Right ventricle myocardium superior (tissue), 1 donor: ENCODE data around the gene NEGR1. TPM values are rescaled to one million over a fixed set of nuclear protein-coding genes. Genes with fewer than 3 reads are reported as not detected.
"Not testable (repeated sequence)": the region's sequence is repeated elsewhere in the genome, so short reads cannot be mapped to it uniquely, and the experiment has no call there.

Experiments used
- ATAC-seq: fragments of 200-7000 bp; cut with Tn5 transposase; one replicate; pipeline ENCODE4 v1.9.1; 2020; ENCODE audit warnings: mild to moderate bottlenecking; ENCODE audit not compliant: poor library complexity
- DNase-seq: peaks from one replicate; pipeline ENCODE4 v3.0.0-alpha.2; 2020
- intact Hi-C: fragments of 100-400 bp; cut with DNase I; formaldehyde crosslinking; loops from one replicate; pipeline ENCODE4 v1.11.2; 2022
- total RNA-seq: library from RNA; stranded (reverse); fragmentation: NEBNext Ultra II Directional; extraction: Animal tissue kit (Norgen Biotek cat#: 25700); gene quantifications from one replicate; pipeline ENCODE4 v1.2.1, GENCODE V29; 2021
- donor health status: DM: no; HTN: yes; CAD: no; lungs with severe emphysema.

The NEGR1 gene
- total RNA-seq, 1 donor from 2014 or later, result 15.7 TPM

DNA sequence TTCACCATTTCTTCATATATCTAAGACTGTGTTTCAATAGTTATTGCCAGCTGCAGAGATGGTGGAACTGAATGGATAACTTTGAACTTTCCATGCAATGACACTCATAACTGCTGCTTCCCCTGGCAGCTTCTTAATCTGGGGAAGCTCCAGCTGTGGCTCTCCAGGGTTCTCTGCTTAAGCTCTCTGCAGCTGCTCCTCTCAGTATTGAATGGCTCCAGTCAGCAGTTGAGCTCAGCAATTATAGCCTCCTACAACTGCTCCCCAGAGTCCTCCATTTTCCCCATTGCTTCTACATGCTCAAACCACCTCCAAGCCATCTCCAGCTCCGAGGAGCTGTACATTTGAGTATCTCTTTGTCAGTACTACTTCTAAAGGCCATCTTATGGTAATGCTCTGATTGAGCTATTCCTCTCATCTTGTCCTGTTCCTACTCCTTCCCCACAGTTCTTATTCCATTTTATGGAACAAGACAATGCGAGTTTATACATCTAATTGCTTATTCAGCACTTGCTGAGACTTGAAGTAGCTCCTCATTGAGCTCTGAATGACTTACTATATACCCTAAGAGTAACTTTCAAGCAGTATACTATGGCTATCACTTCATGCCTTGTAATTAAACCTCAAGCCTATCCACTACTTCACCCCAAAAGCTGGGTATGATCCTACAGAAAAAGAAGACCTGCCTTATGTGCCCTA, 362.4 kb downstream of the NEGR1 start:
- ATAC-seq (peak; percentile 36), DNase-seq (peak; percentile 40)
- intact Hi-C loops, result no loop called here

DNA sequence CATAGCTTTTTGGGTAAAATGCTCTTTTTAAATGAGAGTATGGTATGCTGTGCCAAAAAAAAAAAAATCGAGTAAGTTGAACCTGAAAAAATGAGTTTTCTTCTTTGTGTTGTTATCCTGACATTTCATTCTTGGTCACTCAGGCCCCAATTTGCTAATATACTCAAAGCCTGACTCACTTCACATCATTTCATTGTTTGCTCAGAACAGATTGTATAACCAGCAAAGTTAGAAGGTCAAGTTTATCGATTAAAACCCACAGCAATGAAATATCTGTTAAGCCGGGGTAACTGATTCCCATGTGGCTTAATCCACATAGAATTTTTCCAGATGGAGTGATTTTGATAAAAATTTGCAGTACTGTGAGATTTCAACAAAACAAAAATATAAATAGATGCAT, 363.7 kb downstream of the NEGR1 start:
- intact Hi-C loops, result no loop called here
- ATAC-seq, result no peak
- DNase-seq, result no peak

- intact Hi-C loops, result no loop called here
- no peak for ATAC-seq
- no peak for DNase-seq
Measured at GRCh38 chr1:71916894-71917293, 365.4 kb downstream of the NEGR1 start.

DNA sequence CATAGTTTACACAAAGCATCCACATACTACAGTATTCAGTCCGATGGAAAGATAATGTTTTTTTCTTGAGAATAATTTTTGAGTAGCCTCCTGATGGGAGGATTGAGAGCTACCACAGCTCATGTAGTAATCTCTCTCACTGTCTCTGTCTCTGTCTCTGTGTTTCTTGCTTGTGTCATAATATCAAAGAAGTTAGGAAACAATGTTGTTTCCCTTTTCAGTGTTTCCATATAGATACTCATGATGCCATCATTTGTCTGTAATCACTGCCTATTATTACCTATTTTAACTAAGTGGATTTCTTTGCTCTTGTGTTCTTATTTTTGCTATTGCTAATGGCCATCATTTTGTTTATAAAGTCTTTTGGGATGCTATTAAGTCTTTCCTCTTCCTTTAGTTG, 367.7 kb downstream of the NEGR1 start:
- DNase-seq, result no peak
- ATAC-seq, result no peak
- intact Hi-C loops, result no loop called here

GRCh38 chr1:71908871-71909390, 373.4 kb downstream of the NEGR1 start:
- intact Hi-C loops, result no loop called here

DNA sequence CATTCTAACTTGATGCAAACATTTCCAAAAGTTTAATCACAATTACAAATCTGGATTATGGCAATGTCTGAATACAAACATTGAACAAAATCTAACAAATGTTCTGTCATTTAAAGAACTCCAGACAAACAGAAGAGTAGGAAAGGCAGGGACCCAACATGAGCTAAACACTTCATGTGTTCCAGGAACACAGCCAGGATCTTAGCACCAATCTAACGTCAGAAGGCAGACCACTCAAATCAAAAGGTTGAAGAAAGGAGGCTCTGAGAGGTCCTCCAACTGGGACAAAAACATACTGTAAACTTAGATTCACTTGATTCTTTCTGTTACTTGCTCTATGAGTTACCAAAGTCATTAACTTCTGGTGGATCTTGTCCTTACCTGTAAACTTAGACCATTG, 374.0 kb downstream of the NEGR1 start:
- intact Hi-C loops, result no loop called here
- peak; percentile 58 for ATAC-seq

More at GRCh38 chr1:71908871-71909390, 373.4 kb downstream of the NEGR1 start:
- DNase-seq (no peak), ATAC-seq (no peak)

DNA sequence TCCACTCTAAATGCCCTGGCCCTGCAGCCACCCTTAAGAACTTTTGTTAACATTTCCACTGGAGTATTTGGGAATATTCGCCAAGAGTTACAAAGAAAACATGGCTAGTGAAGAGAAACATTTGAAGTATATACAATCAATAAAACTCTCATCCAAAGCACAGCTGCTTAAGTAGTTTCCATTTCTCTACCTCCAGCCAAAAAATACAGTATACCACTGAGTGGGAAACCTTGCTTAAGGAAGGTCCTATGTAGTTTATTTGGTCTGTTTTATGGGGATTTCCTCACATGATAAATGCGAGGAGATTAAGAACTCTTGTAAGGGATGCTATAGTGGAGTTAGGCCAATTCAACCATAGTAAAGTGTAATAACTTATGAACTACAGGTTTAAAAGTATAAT, 382.5 kb downstream of the NEGR1 start:
- ATAC-seq, result no peak
- intact Hi-C loops, result no loop called here
- DNase-seq, result no peak

More for the DNA sequence above, 374.0 kb downstream of the NEGR1 start:
- DNase-seq, result no peak

DNA sequence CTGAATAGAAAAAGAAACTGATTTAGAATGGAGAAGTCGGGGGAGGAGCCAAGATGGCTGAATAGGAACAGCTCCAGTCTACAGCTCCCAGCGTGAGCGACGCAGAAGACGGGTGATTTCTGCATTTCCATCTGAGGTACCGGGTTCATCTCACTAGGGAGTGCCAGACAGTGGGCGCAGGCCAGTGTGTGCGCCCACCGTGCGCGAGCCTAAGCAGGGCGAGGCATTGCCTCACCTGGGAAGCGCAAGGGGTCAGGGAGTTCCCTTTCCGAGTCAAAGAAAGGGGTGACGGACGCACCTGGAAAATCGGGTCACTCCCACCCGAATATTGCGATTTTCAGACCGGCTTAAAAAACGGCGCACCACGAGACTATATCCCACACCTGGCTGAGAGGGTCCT, 394.2 kb downstream of the NEGR1 start:
- ATAC-seq, DNase-seq, intact Hi-C loops: not testable (repeated sequence)

GRCh38 chr1:71885171-71885570, 397.2 kb downstream of the NEGR1 start:
- DNase-seq (no peak), ATAC-seq (no peak)
- intact Hi-C loops, result no loop called here

DNA sequence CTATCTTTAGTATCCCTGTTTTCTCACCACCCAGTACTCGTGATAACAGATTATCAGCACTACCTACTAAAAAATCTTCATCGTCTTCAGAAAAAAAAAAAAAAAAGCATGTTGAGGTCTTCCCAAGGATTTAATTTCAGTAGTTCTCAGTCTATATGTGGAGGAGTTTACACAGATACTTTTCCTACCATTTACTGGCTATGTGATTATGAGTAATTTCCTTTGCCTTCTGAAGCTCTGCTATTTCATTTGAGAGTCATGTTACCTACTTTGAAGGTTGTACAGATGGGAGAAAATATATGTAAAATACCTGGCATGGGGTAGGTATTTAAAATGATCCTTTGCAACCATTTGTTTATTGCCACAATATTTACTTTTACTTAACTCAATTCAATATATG, 399.7 kb downstream of the NEGR1 start:
- intact Hi-C loops, result no loop called here
- DNase-seq (no peak), ATAC-seq (no peak)

DNA sequence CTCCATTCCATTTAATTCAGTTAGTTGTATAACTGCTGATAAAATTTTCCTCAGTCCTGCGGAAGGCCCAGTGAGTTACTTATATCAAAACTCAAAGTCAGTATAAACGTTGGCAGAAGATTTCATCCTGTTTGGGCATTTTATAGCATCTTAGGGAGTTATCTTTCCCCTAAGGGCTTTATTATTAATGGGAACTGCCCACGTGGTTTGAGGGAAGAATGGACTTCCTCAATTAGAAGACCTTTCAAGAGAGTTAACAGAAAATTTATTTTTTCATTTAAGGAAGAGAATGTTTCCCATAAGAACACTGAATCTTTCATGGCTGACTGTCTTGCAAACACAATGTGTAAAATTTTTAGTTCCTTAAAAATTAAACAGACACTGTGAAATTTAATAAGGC, 400.1 kb downstream of the NEGR1 start:
- ATAC-seq, result no peak
- DNase-seq, result no peak
- intact Hi-C loops, result no loop called here

- ATAC-seq, result no peak
- intact Hi-C loops, result no loop called here
- DNase-seq, result no peak
Measured at GRCh38 chr1:71881611-71882010, 400.7 kb downstream of the NEGR1 start.

- ATAC-seq, result no peak
- intact Hi-C loops, result no loop called here
Measured at GRCh38 chr1:71869326-71869725, 413.0 kb downstream of the NEGR1 start.

DNA sequence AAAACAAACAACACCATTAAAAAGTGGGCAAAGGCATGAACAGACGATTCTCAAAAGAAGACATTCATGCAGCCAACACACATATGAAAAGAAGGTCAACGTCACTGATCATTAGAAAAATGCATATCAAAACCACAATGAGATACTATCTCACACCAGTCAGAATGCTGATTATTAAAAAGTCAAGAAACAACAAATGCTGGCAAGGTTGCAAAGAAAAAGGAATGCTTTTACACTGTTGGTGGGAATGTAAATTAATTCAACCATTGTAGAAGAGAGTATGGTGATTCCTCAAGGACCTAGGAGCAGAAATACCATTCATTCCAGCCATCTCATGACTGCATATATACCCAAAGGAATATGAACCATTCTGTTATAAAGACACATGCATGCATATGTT, 419.6 kb downstream of the NEGR1 start:
- no peak for ATAC-seq
- intact Hi-C loops, result no loop called here
- no peak for DNase-seq

More at GRCh38 chr1:71869326-71869725, 413.0 kb downstream of the NEGR1 start:
- no peak for DNase-seq

GRCh38 chr1:71861022-71861421, 421.3 kb downstream of the NEGR1 start:
- no peak for DNase-seq
- intact Hi-C loops, result no loop called here
- ATAC-seq, result no peak

- ATAC-seq, result no peak
- intact Hi-C loops, result no loop called here
Measured at GRCh38 chr1:71859806-71860205, 422.5 kb downstream of the NEGR1 start.

GRCh38 chr1:71857862-71858261, 424.5 kb downstream of the NEGR1 start:
- intact Hi-C loops, result no loop called here
- DNase-seq (no peak), ATAC-seq (peak; percentile 89)

More at GRCh38 chr1:71859806-71860205, 422.5 kb downstream of the NEGR1 start:
- DNase-seq, result no peak

- no peak for DNase-seq
- ATAC-seq, result no peak
- intact Hi-C loops, result no loop called here
Measured at GRCh38 chr1:71853360-71853759, 429.0 kb downstream of the NEGR1 start.

- DNase-seq, result no peak
- intact Hi-C loops, result no loop called here
Measured at GRCh38 chr1:71850936-71851335, 431.4 kb downstream of the NEGR1 start.

DNA sequence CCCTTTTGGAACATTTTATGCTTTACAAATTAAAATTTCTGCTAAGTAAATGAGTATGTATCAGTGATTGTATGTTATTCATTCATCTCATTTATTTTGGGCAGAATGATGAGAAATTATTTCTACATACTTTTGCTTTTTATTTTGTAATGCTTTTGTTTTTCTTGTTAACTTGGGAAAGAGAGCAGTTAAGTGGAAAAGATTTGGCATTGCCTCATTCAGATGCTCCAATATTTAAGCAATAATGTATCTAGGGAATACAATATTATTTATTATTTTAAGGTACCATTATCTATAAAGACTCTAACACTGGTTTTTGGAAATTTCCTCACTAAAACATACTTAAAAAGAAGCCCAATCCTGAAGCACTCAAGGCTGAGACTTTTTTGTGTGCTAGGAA, 431.8 kb downstream of the NEGR1 start:
- ATAC-seq, result peak; percentile 51
- no peak for DNase-seq
- intact Hi-C loops, result no loop called here

More at GRCh38 chr1:71850936-71851335, 431.4 kb downstream of the NEGR1 start:
- ATAC-seq, result peak; percentile 93

GRCh38 chr1:71843012-71843411, 439.3 kb downstream of the NEGR1 start:
- intact Hi-C loops, result no loop called here
- DNase-seq, result no peak
- no peak for ATAC-seq
